ENCODE measurements around the gene AGBL5. TPM values are rescaled to one million over a fixed set of nuclear protein-coding genes. Genes with fewer than 3 reads are reported as not detected.

AGBL5 gene
- polyA plus RNA-seq, 2 of the 4 experiments (the other 2 are of a cell fraction): 25.5 to 52.7 TPM

DNA sequence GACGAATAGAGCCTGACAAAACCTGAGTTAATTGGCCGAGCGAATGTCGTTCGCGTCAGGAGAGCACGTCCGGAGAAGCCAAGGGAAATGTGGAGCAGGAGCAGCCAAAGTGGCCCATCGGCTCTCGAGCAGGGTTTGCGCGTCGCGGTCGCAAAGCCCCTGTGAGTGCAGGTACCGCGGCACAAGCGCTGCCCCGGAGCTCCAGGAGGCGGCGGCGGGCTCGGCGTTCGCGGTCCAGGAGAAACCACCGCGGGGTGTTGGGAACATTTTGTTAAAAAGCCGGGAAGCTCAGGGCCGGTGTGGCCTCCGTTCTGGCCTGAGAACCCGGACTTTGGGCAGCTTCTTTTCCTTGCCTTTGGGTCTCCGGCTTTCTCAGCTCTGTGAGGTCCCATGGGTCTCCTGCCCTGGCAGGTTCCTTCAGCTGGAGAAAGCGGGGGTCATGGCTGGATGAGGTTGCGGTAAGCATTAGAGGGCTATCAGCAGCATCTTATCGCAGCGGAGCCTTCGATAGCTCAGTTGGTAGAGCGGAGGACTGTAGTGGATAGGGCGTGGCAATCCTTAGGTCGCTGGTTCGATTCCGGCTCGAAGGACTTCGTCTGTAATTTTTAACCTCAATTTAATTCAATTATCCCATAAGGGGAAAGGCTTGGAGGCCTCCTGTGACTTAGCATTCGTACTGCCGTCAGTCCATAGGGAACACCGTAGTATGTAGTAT is 1.0 kb upstream of the AGBL5 start (continued):
- TF ChIP-seq, protein P1, sequence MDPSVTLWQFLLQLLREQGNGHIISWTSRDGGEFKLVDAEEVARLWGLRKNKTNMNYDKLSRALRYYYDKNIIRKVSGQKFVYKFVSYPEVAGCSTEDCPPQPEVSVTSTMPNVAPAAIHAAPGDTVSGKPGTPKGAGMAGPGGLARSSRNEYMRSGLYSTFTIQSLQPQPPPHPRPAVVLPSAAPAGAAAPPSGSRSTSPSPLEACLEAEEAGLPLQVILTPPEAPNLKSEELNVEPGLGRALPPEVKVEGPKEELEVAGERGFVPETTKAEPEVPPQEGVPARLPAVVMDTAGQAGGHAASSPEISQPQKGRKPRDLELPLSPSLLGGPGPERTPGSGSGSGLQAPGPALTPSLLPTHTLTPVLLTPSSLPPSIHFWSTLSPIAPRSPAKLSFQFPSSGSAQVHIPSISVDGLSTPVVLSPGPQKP (IDR thresholded peaks at IDR 0.05; ENCODE audit: low read depth, low read length): no peak
- TF ChIP-seq CEBPB (IDR thresholded peaks at IDR 0.05) (peak in 1 of 2 experiments; percentile 45; a peak in 1 of 4 replicates), ZNF302 (CRISPR knock-in tag; IDR thresholded peaks at IDR 0.05) (no peak), RNF2 (IDR thresholded peaks at IDR 0.05; ENCODE audit: borderline replicate concordance, low read depth) (peak; percentile 84; the same call in 1 of the 2 replicates), POLR2AphosphoS2 (conservative IDR thresholded peaks at IDR 0.05; ENCODE audit: low read length) (no peak; the same call in 1 of the 2 replicates), RFX5 (IDR thresholded peaks at IDR 0.05) (no peak), HOXB13 (CRISPR knock-in tag; IDR thresholded peaks at IDR 0.05; ENCODE audit: low read depth) (no peak), PHF8 (IDR thresholded peaks at IDR 0.05; ENCODE audit: borderline replicate concordance, low read depth) (no peak)
- TF ChIP-seq, protein P2, sequence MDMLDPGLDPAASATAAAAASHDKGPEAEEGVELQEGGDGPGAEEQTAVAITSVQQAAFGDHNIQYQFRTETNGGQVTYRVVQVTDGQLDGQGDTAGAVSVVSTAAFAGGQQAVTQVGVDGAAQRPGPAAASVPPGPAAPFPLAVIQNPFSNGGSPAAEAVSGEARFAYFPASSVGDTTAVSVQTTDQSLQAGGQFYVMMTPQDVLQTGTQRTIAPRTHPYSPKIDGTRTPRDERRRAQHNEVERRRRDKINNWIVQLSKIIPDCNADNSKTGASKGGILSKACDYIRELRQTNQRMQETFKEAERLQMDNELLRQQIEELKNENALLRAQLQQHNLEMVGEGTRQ (IDR thresholded peaks at IDR 0.05): no peak

DNA sequence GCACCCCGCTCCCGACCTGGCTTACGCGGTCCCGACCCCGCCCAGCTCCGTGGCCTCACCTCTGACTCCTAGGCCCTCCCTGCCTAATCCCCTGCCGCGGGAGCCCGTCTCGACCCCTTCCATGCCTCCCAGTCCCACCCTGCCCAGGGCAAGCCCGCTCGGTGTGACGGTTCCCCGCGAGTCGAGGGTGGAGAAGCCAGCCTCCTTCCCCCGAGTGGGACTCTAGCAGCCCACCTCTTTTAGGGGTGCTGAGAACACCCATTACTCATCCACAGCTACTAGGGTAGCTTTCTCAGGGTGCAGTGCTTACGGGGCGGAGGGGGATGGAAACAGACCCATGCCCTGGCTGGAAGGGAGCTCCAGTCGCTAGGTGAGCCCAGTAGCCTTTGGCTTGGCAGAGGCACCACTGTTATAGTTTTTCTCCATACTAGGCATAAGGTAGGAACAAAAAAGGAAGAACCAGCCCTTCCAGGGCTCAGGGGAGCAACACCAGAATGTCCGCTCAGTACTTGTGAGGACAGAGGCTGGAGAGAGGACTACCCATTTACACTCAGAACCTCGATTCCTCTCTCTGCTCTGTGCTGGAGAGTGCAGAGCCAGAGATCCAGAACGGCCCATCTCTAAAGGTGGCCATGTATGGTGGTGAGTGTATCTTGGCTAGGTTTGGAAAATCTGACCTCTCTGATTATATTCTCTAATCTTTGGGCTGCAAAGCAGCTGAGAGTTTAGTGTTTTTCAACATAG is 606 bp downstream of the AGBL5 start:
- ATAC-seq: peak; percentile 2 to 7; a peak in 5 of 6 replicates
- ChIA-PET POLR2A (interaction anchor here (0.7 to 3.3 kb wide), 14 partner anchors 9 to 330 kb away, joined by 3 to 37 read pairs (median 8); partner anchors contain the start of genes KHK, OST4 and TMEM214), CTCF (interaction anchor here (0.6 to 13.5 kb wide), 14 partner anchors 9 to 251 kb away, joined by 3 to 143 read pairs (median 4); partner anchors contain the start of gene OST4)
- TF ChIP-seq TP53 (CRISPR knock-in tag; IDR thresholded peaks at IDR 0.05): no peak
- TF ChIP-seq HOXA7 (CRISPR knock-in tag; IDR thresholded peaks at IDR 0.05): no peak
- TF ChIP-seq, protein P1 (IDR thresholded peaks at IDR 0.05; ENCODE audit: low read depth, low read length): no peak
- TF ChIP-seq POLR2AphosphoS2 (conservative IDR thresholded peaks at IDR 0.05; ENCODE audit: low read length): no peak
- no peak for TF ChIP-seq SMC3 (IDR thresholded peaks at IDR 0.05)
- TF ChIP-seq EHMT2 (IDR thresholded peaks at IDR 0.05; ENCODE audit: low read depth): no peak
- TF ChIP-seq ZFP36 (IDR thresholded peaks at IDR 0.05; ENCODE audit: borderline replicate concordance, partially characterized antibody): no peak
- no peak for TF ChIP-seq FOSL2 (IDR thresholded peaks at IDR 0.05)
- TF ChIP-seq FOSL2 (CRISPR knock-in tag; IDR thresholded peaks at IDR 0.05): no peak
- no peak for TF ChIP-seq JUNB (IDR thresholded peaks at IDR 0.05)
- no peak for TF ChIP-seq RFX5 (IDR thresholded peaks at IDR 0.05)
- no peak for TF ChIP-seq HOXB5 (CRISPR knock-in tag; IDR thresholded peaks at IDR 0.05)
- no peak for TF ChIP-seq HOXB13 (CRISPR knock-in tag; IDR thresholded peaks at IDR 0.05; ENCODE audit: low read depth)
- TF ChIP-seq RARB (CRISPR knock-in tag; IDR thresholded peaks at IDR 0.05): no peak
- TF ChIP-seq, protein P3, sequence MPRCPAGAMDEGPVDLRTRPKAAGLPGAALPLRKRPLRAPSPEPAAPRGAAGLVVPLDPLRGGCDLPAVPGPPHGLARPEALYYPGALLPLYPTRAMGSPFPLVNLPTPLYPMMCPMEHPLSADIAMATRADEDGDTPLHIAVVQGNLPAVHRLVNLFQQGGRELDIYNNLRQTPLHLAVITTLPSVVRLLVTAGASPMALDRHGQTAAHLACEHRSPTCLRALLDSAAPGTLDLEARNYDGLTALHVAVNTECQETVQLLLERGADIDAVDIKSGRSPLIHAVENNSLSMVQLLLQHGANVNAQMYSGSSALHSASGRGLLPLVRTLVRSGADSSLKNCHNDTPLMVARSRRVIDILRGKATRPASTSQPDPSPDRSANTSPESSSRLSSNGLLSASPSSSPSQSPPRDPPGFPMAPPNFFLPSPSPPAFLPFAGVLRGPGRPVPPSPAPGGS (IDR thresholded peaks at IDR 0.05): no peak
- TF ChIP-seq ESRRA (IDR thresholded peaks at IDR 0.05; ENCODE audit: borderline replicate concordance, low read length): no peak
- TF ChIP-seq CBX8 (IDR thresholded peaks at IDR 0.05): no peak
- TF ChIP-seq EP300 (IDR thresholded peaks at IDR 0.05): no peak
- H3K9me3 ChIP-seq: no peaks in the 10 kb centered on the region
- FAIRE-seq: no peak
- 14% methylated on average over 12 of the region's 24 CpGs for WGBS (ENCODE audit: missing lambda C conversion rate)
- H3K27ac ChIP-seq: peak overlapping the region; percentile 83 to 93
- peak overlapping the region; percentile 86 for H3K4me3 ChIP-seq
- DNase-seq (ENCODE audit: low read depth in 1 of 2, low spot score in 1 of 2): peak; percentile 24 to 46
- H3K4me2 ChIP-seq: peak overlapping the region; percentile 83
- peaks cover 13% of the 10 kb centered on the region; the same call in 2 of the 3 replicates for H3K4me1 ChIP-seq
